SH-SY5Y (cell line): Measurements from ENCODE around the gene NKAPL.

ENCODE experiments used
- GATA2 ChIP-seq: IDR thresholded peaks from 2 replicates; pipeline ENCODE4 v1.6.1; 2011; ENCODE audit warnings: mild to moderate bottlenecking, low read depth, low read length
- GATA3 ChIP-seq: IDR thresholded peaks from 2 replicates; pipeline ENCODE4 v1.6.1; 2011; ENCODE audit warnings: low read depth, mild to moderate bottlenecking, low read length, moderate library complexity

DNA sequence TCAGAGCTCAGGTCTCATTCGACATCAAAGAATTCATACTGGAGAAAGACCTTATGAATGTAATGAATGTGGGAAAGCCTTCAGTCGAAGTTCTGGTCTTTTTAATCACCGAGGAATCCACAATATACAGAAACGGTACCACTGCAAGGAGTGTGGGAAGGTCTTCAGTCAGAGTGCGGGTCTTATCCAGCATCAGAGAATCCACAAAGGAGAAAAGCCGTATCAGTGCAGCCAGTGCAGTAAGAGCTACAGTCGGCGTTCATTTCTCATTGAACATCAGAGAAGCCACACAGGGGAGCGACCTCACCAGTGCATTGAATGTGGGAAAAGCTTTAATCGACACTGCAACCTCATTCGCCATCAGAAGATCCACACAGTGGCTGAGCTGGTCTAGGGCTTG lies 26.3 kb upstream of the NKAPL start:
- no peak for TF ChIP-seq GATA3
- TF ChIP-seq GATA2, result no peak
